Stimulated activated CD4-positive, alpha-beta T cell treated with anti-CD3 and anti-CD28 coated beads, Interleukin-12 subunit alpha, Interleukin-12 subunit beta, amount 100 ng/mL, for 24 hours (primary cell): Measurements from ENCODE around the gene ME1.
"Not testable (repeated sequence)": the region's sequence is repeated elsewhere in the genome, so short reads cannot be mapped to it uniquely, and the experiment has no call there.

Experiments
- DNase-seq, 2 experiments: peaks; one replicate each; pipeline ENCODE4 v3.0.0-alpha.2; 2020; ENCODE audit warnings: low read depth in 2 of 2

ME1 gene

GRCh38 chr6:83354747-83355146 lies 76.1 kb downstream of the ME1 start:
- DNase-seq, result no peak

GRCh38 chr6:83352424-83353061 lies 78.3 kb downstream of the ME1 start:
- no peak for DNase-seq

- DNase-seq, result no peak
Observed at GRCh38 chr6:83343121-83343520, 87.7 kb downstream of the ME1 start.

- no peak for DNase-seq
Observed at GRCh38 chr6:83341765-83342164, 89.1 kb downstream of the ME1 start.

GRCh38 chr6:83333916-83334315 lies 96.9 kb downstream of the ME1 start:
- DNase-seq, result not testable (repeated sequence)

- DNase-seq, result no peak
Observed at GRCh38 chr6:83333500-83333899, 97.4 kb downstream of the ME1 start.

GRCh38 chr6:83314693-83315092 lies 116.2 kb downstream of the ME1 start:
- no peak for DNase-seq

- DNase-seq, result no peak
Observed at GRCh38 chr6:83313882-83314281, 117.0 kb downstream of the ME1 start.

GRCh38 chr6:83311231-83311630 lies 119.6 kb downstream of the ME1 start:
- DNase-seq, result no peak

GRCh38 chr6:83310046-83310445 lies 120.8 kb downstream of the ME1 start:
- DNase-seq, result no peak

GRCh38 chr6:83309344-83309743 lies 121.5 kb downstream of the ME1 start:
- DNase-seq, result no peak

GRCh38 chr6:83308833-83309232 lies 122.0 kb downstream of the ME1 start:
- DNase-seq, result no peak

- DNase-seq, result no peak
Observed at GRCh38 chr6:83307849-83308248, 123.0 kb downstream of the ME1 start.

- DNase-seq, result no peak
Observed at GRCh38 chr6:83303426-83303825, 127.4 kb downstream of the ME1 start.

GRCh38 chr6:83294676-83295075 lies 136.2 kb downstream of the ME1 start:
- no peak for DNase-seq

- no peak for DNase-seq
Observed at GRCh38 chr6:83292900-83293843, 137.7 kb downstream of the ME1 start.

GRCh38 chr6:83287298-83287697 lies 143.6 kb downstream of the ME1 start:
- not testable (repeated sequence) for DNase-seq

GRCh38 chr6:83285917-83286316 lies 144.9 kb downstream of the ME1 start:
- no peak for DNase-seq

GRCh38 chr6:83273596-83273995 lies 157.3 kb downstream of the ME1 start:
- DNase-seq, result no peak

GRCh38 chr6:83270971-83271719 lies 159.7 kb downstream of the ME1 start:
- no peak for DNase-seq

- DNase-seq, result no peak
Observed at GRCh38 chr6:83265384-83265783, 165.5 kb downstream of the ME1 start.

GRCh38 chr6:83260577-83260976 lies 170.3 kb downstream of the ME1 start:
- no peak for DNase-seq
